HEK293T (cell line): ENCODE measurements around the gene DKK3.

ENCODE experiments used
- ARNT ChIP-seq: fragments of 450-650 bp; IDR thresholded peaks from 2 replicates; pipeline ENCODE4 v1.6.1; 2017; ENCODE audit warnings: mild to moderate bottlenecking
- BHLHE40 ChIP-seq: fragments of 450-650 bp; IDR thresholded peaks from 2 replicates; pipeline ENCODE4 v1.6.1; 2016; ENCODE audit warnings: mild to moderate bottlenecking, moderate library complexity, borderline replicate concordance
- CTBP1 ChIP-seq: fragments of 450-650 bp; IDR thresholded peaks from 2 replicates; pipeline ENCODE4 v1.6.1; 2016; ENCODE audit warnings: borderline replicate concordance
- ELF4 ChIP-seq: fragments of 450-650 bp; IDR thresholded peaks from 2 replicates; pipeline ENCODE4 v1.6.1; 2017; ENCODE audit warnings: antibody characterized with exemption
- FOXA1 ChIP-seq: fragments of 450-650 bp; IDR thresholded peaks from 2 replicates; pipeline ENCODE4 v1.6.1; 2016; ENCODE audit warnings: mild to moderate bottlenecking
- FOXK2 ChIP-seq: fragments of 450-650 bp; IDR thresholded peaks from 2 replicates; pipeline ENCODE4 v1.6.1; 2016; ENCODE audit warnings: mild to moderate bottlenecking
- FOXM1 ChIP-seq: fragments of 450-650 bp; IDR thresholded peaks from 2 replicates; pipeline ENCODE4 v1.6.1; 2017; ENCODE audit warnings: mild to moderate bottlenecking, borderline replicate concordance
- HDGF ChIP-seq: fragments of 450-650 bp; IDR thresholded peaks from 2 replicates; pipeline ENCODE4 v1.6.1; 2017; ENCODE audit warnings: antibody characterized with exemption, borderline replicate concordance
- SP1 ChIP-seq: fragments of 450-650 bp; IDR thresholded peaks from 2 replicates; pipeline ENCODE4 v1.6.1; 2017
- SUZ12 ChIP-seq: fragments of 450-650 bp; IDR thresholded peaks from 2 replicates; pipeline ENCODE4 v1.6.1; 2016; ENCODE audit warnings: mild to moderate bottlenecking
- ZNF384 ChIP-seq: fragments of 450-650 bp; IDR thresholded peaks from 2 replicates; pipeline ENCODE4 v1.6.1; 2016
- TF ChIP-seq, protein P1 (sequence below): fragments of 450-650 bp; IDR thresholded peaks from 2 replicates; pipeline ENCODE4 v1.6.1; 2016

DNA sequence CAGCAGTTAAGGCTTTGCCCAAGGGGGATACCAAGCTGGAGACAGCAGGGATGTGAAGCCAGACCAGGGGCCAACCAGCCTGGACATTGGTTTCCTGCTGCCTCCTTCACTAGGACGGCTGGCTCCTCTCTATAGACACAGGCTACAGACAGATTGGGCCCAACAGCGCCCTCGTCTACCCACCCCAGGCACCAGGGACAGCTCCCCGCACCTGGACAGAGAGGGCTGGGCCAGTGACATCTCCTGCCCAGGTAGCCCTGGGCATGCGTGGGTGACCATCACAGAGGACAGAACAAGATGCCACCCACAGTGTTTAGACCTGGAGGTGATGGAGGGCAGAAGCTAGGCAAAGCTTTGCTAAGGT, 1.2 kb downstream of the DKK3 start:
- TF ChIP-seq FOXA1 (no peak), SP1 (no peak), ELF4 (no peak), FOXM1 (no peak), ZNF384 (no peak), ARNT (no peak), CTBP1 (no peak), SUZ12 (no peak), BHLHE40 (no peak), FOXK2 (no peak), HDGF (no peak)
- TF ChIP-seq, protein P1, sequence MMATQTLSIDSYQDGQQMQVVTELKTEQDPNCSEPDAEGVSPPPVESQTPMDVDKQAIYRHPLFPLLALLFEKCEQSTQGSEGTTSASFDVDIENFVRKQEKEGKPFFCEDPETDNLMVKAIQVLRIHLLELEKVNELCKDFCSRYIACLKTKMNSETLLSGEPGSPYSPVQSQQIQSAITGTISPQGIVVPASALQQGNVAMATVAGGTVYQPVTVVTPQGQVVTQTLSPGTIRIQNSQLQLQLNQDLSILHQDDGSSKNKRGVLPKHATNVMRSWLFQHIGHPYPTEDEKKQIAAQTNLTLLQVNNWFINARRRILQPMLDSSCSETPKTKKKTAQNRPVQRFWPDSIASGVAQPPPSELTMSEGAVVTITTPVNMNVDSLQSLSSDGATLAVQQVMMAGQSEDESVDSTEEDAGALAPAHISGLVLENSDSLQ = no peak
